ENCODE results near the gene MRFAP1L1. TPM values are rescaled to one million over a fixed set of nuclear protein-coding genes. Genes with fewer than 3 reads are reported as not detected.

MRFAP1L1 gene
- total and polyA plus RNA-seq, 2 experiments from 2014 or later: 61.6 to 73.8 TPM

GRCh38 chr4:6752486-6752829 lies 42.8 kb upstream of the MRFAP1L1 start:
- no peaks in the 10 kb centered on the region for H3K27me3 Mint-ChIP-seq (ENCODE audit: insufficient read depth, low read depth, poor library complexity)
- peaks cover 4% of the 10 kb centered on the region; the same call in 2 of the 3 replicates for H3K4me1 Mint-ChIP-seq
- no peak overlapping the region for H3K4me3 Mint-ChIP-seq
- ATAC-seq (no peak), DNase-seq (ENCODE audit: low spot score) (no peak)
- no peaks in the 10 kb centered on the region for H3K36me3 ChIP-seq (ENCODE audit: insufficient read depth)
- H3K9me3 Mint-ChIP-seq: no peaks in the 10 kb centered on the region
- H3K79me2 ChIP-seq (replicated peaks; ENCODE audit: insufficient read depth): no peaks in the 10 kb centered on the region
- H2AFZ ChIP-seq: no peak overlapping the region
- no peak overlapping the region for H3K27ac ChIP-seq (ENCODE audit: low read depth)
- no peak overlapping the region for H3K27ac Mint-ChIP-seq
- H3K4me3 ChIP-seq: no peak overlapping the region
- H3K4me1 ChIP-seq (ENCODE audit: insufficient read depth): no peaks in the 10 kb centered on the region
- TF ChIP-seq REST (IDR thresholded peaks at IDR 0.05; ENCODE audit: unreplicated experiment): no peak
- no peak for TF ChIP-seq CREB1 (CRISPR knock-in tag; IDR thresholded peaks at IDR 0.05; ENCODE audit: low read depth)
- TF ChIP-seq ZNF114 (CRISPR knock-in tag; IDR thresholded peaks at IDR 0.05): no peak
- TF ChIP-seq STAT1 (IDR thresholded peaks at IDR 0.05; ENCODE audit: unreplicated experiment): no peak
- no peak for TF ChIP-seq NANOG (IDR thresholded peaks at IDR 0.05; ENCODE audit: borderline replicate concordance)
- TF ChIP-seq EZH2 (IDR thresholded peaks at IDR 0.05; ENCODE audit: low read depth, unreplicated experiment): no peak
- no peak for TF ChIP-seq POLR2AphosphoS5 (IDR thresholded peaks at IDR 0.05; ENCODE audit: low read depth)
- TF ChIP-seq ETS1 (IDR thresholded peaks at IDR 0.05): no peak
- TF ChIP-seq CTCF (conservative IDR thresholded peaks at IDR 0.05; ENCODE audit: low read depth in 2 of 2): no peak
- TF ChIP-seq, protein P1, sequence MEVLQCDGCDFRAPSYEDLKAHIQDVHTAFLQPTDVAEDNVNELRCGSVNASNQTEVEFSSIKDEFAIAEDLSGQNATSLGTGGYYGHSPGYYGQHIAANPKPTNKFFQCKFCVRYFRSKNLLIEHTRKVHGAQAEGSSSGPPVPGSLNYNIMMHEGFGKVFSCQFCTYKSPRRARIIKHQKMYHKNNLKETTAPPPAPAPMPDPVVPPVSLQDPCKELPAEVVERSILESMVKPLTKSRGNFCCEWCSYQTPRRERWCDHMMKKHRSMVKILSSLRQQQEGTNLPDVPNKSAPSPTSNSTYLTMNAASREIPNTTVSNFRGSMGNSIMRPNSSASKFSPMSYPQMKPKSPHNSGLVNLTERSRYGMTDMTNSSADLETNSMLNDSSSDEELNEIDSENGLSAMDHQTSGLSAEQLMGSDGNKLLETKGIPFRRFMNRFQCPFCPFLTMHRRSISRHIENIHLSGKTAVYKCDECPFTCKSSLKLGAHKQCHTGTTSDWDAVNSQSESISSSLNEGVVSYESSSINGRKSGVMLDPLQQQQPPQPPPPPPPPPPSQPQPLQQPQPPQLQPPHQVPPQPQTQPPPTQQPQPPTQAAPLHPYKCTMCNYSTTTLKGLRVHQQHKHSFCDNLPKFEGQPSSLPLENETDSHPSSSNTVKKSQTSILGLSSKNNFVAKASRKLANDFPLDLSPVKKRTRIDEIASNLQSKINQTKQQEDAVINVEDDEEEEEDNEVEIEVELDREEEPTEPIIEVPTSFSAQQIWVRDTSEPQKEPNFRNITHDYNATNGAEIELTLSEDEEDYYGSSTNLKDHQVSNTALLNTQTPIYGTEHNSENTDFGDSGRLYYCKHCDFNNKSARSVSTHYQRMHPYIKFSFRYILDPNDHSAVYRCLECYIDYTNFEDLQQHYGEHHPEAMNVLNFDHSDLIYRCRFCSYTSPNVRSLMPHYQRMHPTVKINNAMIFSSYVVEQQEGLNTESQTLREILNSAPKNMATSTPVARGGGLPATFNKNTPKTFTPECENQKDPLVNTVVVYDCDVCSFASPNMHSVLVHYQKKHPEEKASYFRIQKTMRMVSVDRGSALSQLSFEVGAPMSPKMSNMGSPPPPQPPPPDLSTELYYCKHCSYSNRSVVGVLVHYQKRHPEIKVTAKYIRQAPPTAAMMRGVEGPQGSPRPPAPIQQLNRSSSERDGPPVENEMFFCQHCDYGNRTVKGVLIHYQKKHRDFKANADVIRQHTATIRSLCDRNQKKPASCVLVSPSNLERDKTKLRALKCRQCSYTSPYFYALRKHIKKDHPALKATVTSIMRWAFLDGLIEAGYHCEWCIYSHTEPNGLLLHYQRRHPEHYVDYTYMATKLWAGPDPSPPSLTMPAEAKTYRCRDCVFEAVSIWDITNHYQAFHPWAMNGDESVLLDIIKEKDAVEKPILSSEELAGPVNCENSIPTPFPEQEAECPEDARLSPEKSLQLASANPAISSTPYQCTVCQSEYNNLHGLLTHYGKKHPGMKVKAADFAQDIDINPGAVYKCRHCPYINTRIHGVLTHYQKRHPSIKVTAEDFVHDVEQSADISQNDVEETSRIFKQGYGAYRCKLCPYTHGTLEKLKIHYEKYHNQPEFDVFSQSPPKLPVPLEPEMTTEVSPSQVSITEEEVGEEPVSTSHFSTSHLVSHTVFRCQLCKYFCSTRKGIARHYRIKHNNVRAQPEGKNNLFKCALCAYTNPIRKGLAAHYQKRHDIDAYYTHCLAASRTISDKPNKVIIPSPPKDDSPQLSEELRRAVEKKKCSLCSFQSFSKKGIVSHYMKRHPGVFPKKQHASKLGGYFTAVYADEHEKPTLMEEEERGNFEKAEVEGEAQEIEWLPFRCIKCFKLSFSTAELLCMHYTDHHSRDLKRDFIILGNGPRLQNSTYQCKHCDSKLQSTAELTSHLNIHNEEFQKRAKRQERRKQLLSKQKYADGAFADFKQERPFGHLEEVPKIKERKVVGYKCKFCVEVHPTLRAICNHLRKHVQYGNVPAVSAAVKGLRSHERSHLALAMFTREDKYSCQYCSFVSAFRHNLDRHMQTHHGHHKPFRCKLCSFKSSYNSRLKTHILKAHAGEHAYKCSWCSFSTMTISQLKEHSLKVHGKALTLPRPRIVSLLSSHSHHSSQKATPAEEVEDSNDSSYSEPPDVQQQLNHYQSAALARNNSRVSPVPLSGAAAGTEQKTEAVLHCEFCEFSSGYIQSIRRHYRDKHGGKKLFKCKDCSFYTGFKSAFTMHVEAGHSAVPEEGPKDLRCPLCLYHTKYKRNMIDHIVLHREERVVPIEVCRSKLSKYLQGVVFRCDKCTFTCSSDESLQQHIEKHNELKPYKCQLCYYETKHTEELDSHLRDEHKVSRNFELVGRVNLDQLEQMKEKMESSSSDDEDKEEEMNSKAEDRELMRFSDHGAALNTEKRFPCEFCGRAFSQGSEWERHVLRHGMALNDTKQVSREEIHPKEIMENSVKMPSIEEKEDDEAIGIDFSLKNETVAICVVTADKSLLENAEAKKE (CRISPR knock-in tag; IDR thresholded peaks at IDR 0.05): no peak
- TF ChIP-seq JUNB (IDR thresholded peaks at IDR 0.05; ENCODE audit: unreplicated experiment): no peak
- H3K36me3 Mint-ChIP-seq (ENCODE audit: low read depth): no peaks in the 10 kb centered on the region
- H3F3A ChIP-seq (replicated peaks; ENCODE audit: low read depth): no peaks in the 10 kb centered on the region
- H4K20me1 ChIP-seq (replicated peaks; ENCODE audit: insufficient read depth): no peaks in the 10 kb centered on the region
- H3K9me2 ChIP-seq (ENCODE audit: insufficient read depth): no peaks in the 10 kb centered on the region
- no peak overlapping the region for H3K4me2 ChIP-seq
- no peaks in the 10 kb centered on the region for H3K27me3 ChIP-seq (ENCODE audit: insufficient read depth)
